Measurements from ENCODE around the gene IGFBP4.

The IGFBP4 gene

GRCh38 chr17:40432864-40433528 is 10.3 kb upstream of the IGFBP4 start:
- DNase-seq (ENCODE audit: low read depth in 2 of 2) = no peak

- DNase-seq (ENCODE audit: low read depth in 2 of 2) = no peak
These were observed 9.5 kb upstream of the IGFBP4 start for GRCh38 chr17:40433551-40434415.

GRCh38 chr17:40436636-40437035 is 6.6 kb upstream of the IGFBP4 start:
- DNase-seq (ENCODE audit: low read depth in 2 of 2) = no peak

GRCh38 chr17:40437095-40437732 is 6.0 kb upstream of the IGFBP4 start:
- DNase-seq (ENCODE audit: low read depth in 2 of 2) = no peak

GRCh38 chr17:40440166-40440565 is 3.1 kb upstream of the IGFBP4 start:
- no peak for DNase-seq (ENCODE audit: low read depth in 2 of 2)

- no peak for DNase-seq (ENCODE audit: low read depth in 2 of 2)
These were observed 656 bp upstream of the IGFBP4 start for GRCh38 chr17:40442392-40443195.

- DNase-seq (ENCODE audit: low read depth in 2 of 2) = no peak
These were observed 994 bp downstream of the IGFBP4 start for GRCh38 chr17:40443988-40444899.

- DNase-seq (ENCODE audit: low read depth in 2 of 2) = no peak
These were observed 2.7 kb downstream of the IGFBP4 start for GRCh38 chr17:40445751-40446468.

- no peak for DNase-seq (ENCODE audit: low read depth in 2 of 2)
These were observed 3.9 kb downstream of the IGFBP4 start for GRCh38 chr17:40447148-40447644.

- DNase-seq (ENCODE audit: low read depth in 2 of 2) = no peak
These were observed 4.6 kb downstream of the IGFBP4 start for GRCh38 chr17:40447806-40448205.

- DNase-seq (ENCODE audit: low read depth in 2 of 2) = no peak
These were observed 5.0 kb downstream of the IGFBP4 start for GRCh38 chr17:40448213-40448638.

- no peak for DNase-seq (ENCODE audit: low read depth in 2 of 2)
These were observed 5.5 kb downstream of the IGFBP4 start for GRCh38 chr17:40448639-40449261.

- no peak for DNase-seq (ENCODE audit: low read depth in 2 of 2)
These were observed 6.9 kb downstream of the IGFBP4 start for GRCh38 chr17:40450175-40450574.

- no peak for DNase-seq (ENCODE audit: low read depth in 2 of 2)
These were observed 8.2 kb downstream of the IGFBP4 start for GRCh38 chr17:40451420-40451819.

GRCh38 chr17:40452216-40452787 is 9.1 kb downstream of the IGFBP4 start:
- DNase-seq (ENCODE audit: low read depth in 2 of 2) = no peak

GRCh38 chr17:40452921-40453378 is 9.7 kb downstream of the IGFBP4 start:
- DNase-seq (ENCODE audit: low read depth in 2 of 2) = no peak

- no peak for DNase-seq (ENCODE audit: low read depth in 2 of 2)
These were observed 10.8 kb downstream of the IGFBP4 start for GRCh38 chr17:40453881-40454612.

- DNase-seq (ENCODE audit: low read depth in 2 of 2) = no peak
These were observed 11.4 kb downstream of the IGFBP4 start for GRCh38 chr17:40454613-40454995.

Data from stimulated activated CD8-positive, alpha-beta memory T cell treated with anti-CD3 and anti-CD28 coated beads, Interleukin-2, amount 100 ng/mL, for 1 hour (primary cell).